HG03520 (cell line): Measurements from ENCODE around the gene ORMDL1.
"Not testable (repeated sequence)": the region's sequence is repeated elsewhere in the genome, so short reads cannot be mapped to it uniquely, and the experiment has no call there.

Experiments used
- ATAC-seq: cut with Tn5 transposase; IDR thresholded peaks from one replicate; pipeline ENCODE4 v1.9.1; 2021; ENCODE audit warnings: mild to moderate bottlenecking, moderate library complexity; ENCODE audit not compliant: unreplicated experiment

ORMDL1 gene

GRCh38 chr2:189772212-189772611, 11.9 kb downstream of the ORMDL1 start:
- ATAC-seq: no peak

GRCh38 chr2:189770590-189771322, 13.4 kb downstream of the ORMDL1 start:
- ATAC-seq: no peak

- no peak for ATAC-seq
These were observed 20.1 kb downstream of the ORMDL1 start for GRCh38 chr2:189763908-189764661.

GRCh38 chr2:189762551-189763298, 21.4 kb downstream of the ORMDL1 start, which contains the start of gene OSGEPL1:
Gene OSGEPL1 (minus strand): TSS chr2:189762792. CDS start chr2:189761640, 1,152 bp downstream.
- peak; percentile 97 for ATAC-seq

- ATAC-seq: no peak
These were observed 21.9 kb downstream of the ORMDL1 start for GRCh38 chr2:189762229-189762550.

- not testable (repeated sequence) for ATAC-seq
These were observed 24.0 kb downstream of the ORMDL1 start for GRCh38 chr2:189760154-189760553.

GRCh38 chr2:189756311-189756952, 27.7 kb downstream of the ORMDL1 start:
- no peak for ATAC-seq

- ATAC-seq: no peak
These were observed 33.0 kb downstream of the ORMDL1 start for GRCh38 chr2:189751080-189751658.

GRCh38 chr2:189729430-189729829, 54.7 kb downstream of the ORMDL1 start:
- no peak for ATAC-seq

- no peak for ATAC-seq
These were observed 57.3 kb downstream of the ORMDL1 start for GRCh38 chr2:189726849-189727248.

- no peak for ATAC-seq
These were observed 57.9 kb downstream of the ORMDL1 start for GRCh38 chr2:189726271-189726670.

- no peak for ATAC-seq
These were observed 60.9 kb downstream of the ORMDL1 start for GRCh38 chr2:189723192-189723591.
